HG03045 (cell line): ENCODE data around the gene MTMR10.
A peak's percentile ranks its signal among the peaks of the same experiment; 100 is the strongest.

Experiments
- ATAC-seq: cut with Tn5 transposase; IDR thresholded peaks from one replicate; pipeline ENCODE4 v1.9.1; 2021; ENCODE audit warnings: mild to moderate bottlenecking, moderate library complexity; ENCODE audit not compliant: unreplicated experiment

MTMR10 gene

GRCh38 chr15:31013863-31014607, 22.6 kb upstream of the MTMR10 start:
- ATAC-seq = no peak

- ATAC-seq = no peak
These were observed 21.0 kb upstream of the MTMR10 start for GRCh38 chr15:31012455-31012854.

- no peak for ATAC-seq
These were observed 18.6 kb upstream of the MTMR10 start for GRCh38 chr15:31010036-31010435.

- no peak for ATAC-seq
These were observed 14.2 kb upstream of the MTMR10 start for GRCh38 chr15:31005660-31006059.

- peak; percentile 82 for ATAC-seq
These were observed 12.8 kb upstream of the MTMR10 start for GRCh38 chr15:31004220-31004733.

GRCh38 chr15:31001702-31002101, 10.3 kb upstream of the MTMR10 start:
- no peak for ATAC-seq

GRCh38 chr15:30999729-31000128, 8.3 kb upstream of the MTMR10 start:
- no peak for ATAC-seq

GRCh38 chr15:30997270-30997669, 5.8 kb upstream of the MTMR10 start:
- ATAC-seq = no peak

- no peak for ATAC-seq
These were observed 929 bp upstream of the MTMR10 start for GRCh38 chr15:30992249-30992864.

- ATAC-seq = peak; percentile 14
These were observed 778 bp downstream of the MTMR10 start for GRCh38 chr15:30990446-30991254.

- no peak for ATAC-seq
These were observed 1.4 kb downstream of the MTMR10 start for GRCh38 chr15:30990036-30990435.

- ATAC-seq = no peak
These were observed 6.3 kb downstream of the MTMR10 start for GRCh38 chr15:30985081-30985531.

- ATAC-seq = no peak
These were observed 6.9 kb downstream of the MTMR10 start for GRCh38 chr15:30984542-30984941.

GRCh38 chr15:30984118-30984517, 7.3 kb downstream of the MTMR10 start:
- ATAC-seq = no peak

- ATAC-seq = no peak
These were observed 12.0 kb downstream of the MTMR10 start for GRCh38 chr15:30979457-30979856.

- ATAC-seq = no peak
These were observed 13.1 kb downstream of the MTMR10 start for GRCh38 chr15:30978328-30978727.

- no peak for ATAC-seq
These were observed 17.3 kb downstream of the MTMR10 start for GRCh38 chr15:30974112-30974511.

- no peak for ATAC-seq
These were observed 18.0 kb downstream of the MTMR10 start for GRCh38 chr15:30973379-30973778.

- no peak for ATAC-seq
These were observed 21.7 kb downstream of the MTMR10 start for GRCh38 chr15:30969724-30970123.

- no peak for ATAC-seq
These were observed 27.7 kb downstream of the MTMR10 start for GRCh38 chr15:30963681-30964080.

- ATAC-seq = no peak
These were observed 28.8 kb downstream of the MTMR10 start for GRCh38 chr15:30962659-30963058.
